Epidermal melanocyte (primary cell): ENCODE data around the gene PGS1.

Experiments used
- DNase-seq: peaks from one replicate; pipeline ENCODE4 v3.0.0; 2011; ENCODE audit warnings: low spot score; ENCODE audit not compliant: insufficient read length

PGS1 gene

DNA sequence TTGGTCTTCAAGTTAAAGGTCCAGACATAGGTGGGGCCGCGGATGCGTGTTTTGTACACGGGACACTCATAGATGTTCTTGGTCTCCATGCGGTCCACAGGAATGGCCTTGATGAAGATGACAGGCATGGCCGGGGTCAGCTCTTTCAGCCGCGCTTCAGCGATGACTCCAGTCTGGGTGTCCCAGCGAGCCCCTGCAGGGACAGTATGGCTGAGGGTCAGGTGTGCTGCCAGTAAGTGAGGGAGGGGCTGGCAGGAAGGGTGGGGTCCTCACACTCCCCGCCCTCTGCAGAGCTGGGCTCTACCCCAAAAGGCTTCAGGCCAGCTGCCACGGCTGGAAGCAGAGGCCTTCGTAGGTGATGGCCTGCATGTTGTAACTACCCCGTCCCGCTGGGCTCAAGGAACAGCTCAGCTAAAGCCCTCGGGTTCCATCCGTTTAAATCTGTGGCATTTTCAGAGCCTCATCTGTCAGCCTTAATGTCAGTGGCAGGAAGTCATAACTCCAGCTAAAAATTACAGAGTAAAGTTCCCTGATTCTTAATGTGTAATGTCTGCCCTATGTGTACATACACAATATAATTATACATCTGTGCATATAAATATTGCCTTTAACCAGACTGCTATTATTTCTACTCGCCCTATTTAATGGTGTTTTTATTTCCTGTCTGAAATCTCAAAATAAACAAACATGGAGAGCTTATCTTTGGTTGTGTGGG is 45.7 kb downstream of the PGS1 start:
- DNase-seq, result no peak

DNA sequence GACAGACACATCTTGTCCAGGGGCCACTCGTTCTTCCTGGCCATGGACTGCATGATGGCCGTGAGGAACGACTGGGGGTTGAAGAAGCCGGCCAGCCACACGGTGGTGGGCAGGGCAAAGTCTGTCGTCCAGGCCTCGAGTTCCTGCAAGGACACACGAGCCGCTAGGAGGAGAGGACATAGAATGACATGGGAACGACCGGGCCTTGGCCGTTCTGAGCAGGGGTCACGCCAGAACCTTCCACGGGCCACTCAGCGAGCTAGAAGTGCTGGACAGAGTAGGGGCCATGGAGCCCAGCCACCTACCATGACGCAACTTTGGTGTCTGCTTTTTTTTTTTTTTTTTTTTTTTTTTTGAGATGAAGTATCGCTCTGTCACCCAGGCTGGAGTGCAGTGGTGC is 47.0 kb downstream of the PGS1 start:
- no peak for DNase-seq

DNA sequence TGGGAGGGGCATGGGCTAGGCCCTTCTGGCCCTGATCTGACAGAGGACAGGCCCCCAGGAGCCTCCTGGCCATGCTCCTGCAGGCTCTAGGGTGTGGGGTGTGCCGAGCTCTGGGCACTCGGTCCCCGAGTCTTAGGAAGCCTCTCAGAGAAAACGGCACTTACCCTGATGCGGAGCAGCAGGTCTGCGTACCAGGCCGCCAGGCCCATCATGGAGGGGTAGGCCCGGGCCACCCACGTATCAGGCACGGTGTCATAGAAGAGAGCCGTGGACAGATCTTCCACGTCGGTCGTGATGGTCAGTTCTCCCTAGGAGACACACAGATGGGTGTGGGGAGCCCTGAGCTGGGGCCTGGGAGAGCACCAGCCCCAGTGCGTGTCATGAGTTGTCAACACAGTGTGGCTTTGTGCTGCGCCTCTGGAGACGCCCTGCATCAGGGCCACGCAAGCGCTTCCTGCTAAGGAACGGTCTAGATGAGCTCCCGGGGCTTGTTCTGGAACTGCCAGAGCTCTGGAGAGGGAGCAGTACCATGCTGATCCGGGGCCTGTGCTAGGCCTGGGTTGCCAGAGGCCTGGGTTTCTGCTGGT is 47.9 kb downstream of the PGS1 start:
- no peak for DNase-seq

DNA sequence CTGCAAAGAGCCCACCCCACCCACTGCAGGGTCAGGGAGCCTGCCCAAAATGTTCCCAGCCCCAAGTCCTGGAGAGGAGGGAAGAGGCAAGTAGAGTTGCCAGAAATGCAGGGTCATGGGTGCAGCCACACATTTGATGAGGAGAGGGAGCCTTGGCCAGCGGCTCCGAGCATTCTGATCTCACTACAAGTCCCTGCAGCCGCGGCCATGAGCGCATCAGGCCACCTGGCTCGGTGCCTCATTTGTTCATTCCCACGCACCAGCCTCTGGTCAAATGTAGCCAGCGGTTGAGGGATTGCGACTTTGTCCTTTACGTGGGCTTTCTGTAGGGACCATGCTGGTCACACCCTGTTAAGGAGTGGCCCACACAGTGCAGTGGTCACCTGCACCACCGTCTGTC is 48.7 kb downstream of the PGS1 start:
- no peak for DNase-seq

DNA sequence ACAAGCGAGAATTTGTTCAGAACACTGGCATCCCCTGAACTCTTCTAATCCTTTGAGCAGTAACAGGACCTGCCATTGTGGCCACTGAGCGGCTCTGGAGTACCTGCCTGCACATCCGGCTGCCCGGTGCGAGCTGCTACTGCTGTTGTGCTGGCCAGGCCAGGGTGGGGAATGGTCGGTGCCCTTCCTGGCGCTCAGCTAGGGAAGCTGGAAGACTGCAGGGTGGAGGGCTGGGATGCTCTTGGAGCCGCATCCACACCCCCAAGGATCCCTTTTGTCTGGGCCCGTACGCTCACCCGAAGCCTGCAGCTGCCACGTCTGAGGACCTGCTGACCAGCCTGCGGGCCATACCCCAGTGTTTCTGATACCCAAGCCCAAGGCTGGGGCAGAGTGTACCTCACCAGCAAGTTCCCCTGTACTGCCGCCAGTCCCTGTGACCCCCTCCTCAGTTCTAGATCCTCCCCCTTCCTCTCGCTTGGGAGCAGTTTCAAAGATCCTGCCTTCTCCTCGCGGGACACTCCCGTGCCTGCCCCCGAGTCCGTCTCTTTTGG is 49.7 kb downstream of the PGS1 start:
- no peak for DNase-seq

DNA sequence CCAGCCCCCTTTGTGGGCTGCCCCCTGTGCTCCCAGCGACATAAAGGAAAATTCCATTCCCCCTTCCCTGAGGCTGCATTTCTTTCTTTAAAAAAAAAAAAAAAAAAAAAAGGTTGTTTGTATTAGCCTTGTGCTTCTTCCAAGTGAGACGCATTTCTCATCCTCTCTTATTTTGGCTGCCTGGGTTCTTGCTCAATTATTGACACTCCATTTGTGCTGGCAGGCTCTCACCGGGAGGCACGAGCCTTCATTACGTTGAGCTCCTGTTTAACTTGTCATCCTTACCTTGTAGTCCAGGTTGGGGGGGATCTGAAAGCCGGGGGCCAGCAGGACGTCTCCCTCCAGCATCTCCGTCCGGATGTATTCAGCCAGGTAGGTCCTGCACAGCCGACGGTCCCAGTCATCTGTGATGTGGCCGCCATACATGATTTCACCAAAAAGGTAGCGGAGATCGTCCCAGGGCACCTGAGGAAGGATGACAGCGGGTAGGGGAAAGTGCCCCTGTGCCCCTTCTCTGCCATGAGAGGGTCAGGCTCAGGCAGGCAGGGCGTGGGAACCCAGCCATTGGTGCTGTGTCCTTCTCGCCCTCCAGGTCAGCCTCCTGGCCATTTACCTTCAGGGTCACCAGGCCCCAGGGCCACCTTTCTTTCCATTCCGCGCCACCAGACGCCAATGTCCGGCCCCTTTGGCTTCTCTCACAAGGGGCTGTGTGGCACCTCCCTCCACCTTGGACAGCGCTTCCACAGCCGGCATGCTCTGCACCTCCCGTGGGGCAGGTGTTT is 50.6 kb downstream of the PGS1 start:
- no peak for DNase-seq

DNA sequence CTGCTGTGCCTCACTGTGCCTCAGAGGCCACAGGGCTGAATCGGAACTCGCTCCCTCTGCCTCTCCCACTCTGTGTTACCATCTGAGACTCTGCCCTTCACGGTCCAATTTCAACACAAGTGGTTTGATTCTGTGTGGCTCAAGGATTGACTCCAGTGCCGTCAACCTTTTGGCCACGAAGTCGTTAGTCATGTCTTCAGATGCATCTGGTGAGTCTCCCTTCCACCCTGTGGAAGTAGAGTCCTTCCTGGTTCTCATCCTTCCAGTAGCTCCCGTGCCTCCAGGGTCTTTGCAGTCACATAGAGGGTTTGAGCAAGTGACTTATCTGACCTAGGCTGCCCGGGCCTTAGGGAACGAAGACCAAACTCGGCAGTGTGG is 51.2 kb downstream of the PGS1 start:
- DNase-seq, result no peak

DNA sequence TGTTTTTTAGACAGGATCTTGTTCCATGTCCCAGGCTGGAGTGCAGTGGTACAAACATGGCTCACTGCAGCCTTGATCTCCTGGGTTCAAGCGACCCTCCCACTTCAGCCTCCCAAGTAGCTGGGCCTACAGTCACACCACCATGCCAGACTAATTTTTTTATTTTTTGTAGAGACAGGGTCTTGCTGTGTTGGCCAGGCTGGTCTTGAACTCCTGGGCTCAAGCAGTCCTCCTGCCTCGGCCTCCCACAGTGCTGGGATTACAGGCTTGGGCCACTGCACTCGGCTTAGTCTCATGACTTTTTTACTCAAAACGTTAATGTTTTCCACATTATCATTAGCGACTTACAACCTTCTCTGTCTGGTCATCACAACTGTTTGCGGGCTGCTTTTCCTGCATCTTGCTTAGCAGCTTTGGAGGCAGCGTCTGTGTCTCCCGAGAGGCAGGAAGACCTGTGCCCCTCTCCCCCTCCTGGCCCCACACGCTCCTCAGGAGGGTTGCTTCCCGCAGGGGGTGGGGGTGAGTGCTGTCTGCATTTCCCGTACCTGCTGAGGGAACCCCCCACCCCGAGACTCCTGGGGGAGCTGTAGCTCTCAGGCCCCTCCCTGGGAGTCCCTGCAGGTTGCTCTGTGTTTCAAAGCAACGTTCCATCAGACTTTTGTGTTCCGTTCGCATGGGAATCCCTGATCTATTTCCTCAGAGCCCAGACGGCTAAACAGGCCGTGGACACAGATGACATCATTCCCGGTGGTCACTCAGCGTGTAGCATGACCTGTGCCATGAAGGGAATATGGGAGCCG is 52.6 kb downstream of the PGS1 start:
- no peak for DNase-seq

DNA sequence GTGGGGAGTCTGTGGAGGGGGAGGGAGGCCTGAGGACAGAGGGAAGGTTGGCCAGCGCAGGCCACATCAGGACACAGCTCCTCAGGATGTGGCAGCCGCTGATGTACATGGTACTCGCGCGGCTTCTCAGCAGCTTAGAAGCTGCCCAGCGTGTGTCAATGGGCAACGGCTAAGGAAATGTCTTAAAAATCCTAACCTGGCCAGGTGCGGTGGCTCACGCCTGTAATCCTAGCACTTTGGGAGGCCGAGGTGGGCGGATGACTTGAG is 53.2 kb downstream of the PGS1 start:
- no peak for DNase-seq

DNA sequence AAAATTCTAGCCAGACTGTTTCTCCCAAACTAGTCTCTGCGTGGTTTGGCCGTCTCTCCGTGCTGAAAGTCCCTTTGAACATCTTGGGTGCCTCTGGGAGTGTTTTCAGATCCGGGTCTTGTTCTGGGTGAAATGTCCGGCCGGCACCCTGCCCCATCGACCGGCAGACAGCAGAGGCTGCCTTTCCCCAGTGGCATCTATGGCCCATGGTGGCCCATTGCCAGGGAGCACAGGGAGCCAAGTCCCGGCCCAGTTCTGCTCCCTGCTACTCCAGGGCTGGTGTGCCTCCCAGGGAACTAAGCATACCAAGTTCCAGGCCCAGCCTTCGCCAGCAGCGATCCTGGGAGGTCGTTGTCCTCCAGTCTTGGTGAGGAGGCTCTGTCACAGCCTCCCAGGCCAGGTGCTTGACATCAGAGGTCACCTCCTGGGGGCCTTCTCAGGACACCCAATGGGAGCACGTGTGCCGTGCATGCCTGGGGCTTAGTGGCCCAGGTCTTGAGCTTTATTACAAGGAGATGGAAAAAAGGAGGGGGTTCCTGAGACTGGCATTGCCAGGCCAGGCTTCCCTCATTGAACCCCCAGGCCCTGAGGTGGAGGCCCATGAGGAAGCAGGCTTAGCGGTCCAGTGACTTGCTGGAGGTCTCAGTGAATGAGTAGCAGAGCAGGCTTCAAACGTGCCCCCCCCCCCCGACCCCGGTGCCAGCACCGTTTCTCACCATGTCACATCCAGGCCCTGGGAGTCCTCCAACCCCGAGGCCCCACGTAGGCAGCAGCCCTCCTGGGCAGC is 54.0 kb downstream of the PGS1 start:
- no peak for DNase-seq

DNA sequence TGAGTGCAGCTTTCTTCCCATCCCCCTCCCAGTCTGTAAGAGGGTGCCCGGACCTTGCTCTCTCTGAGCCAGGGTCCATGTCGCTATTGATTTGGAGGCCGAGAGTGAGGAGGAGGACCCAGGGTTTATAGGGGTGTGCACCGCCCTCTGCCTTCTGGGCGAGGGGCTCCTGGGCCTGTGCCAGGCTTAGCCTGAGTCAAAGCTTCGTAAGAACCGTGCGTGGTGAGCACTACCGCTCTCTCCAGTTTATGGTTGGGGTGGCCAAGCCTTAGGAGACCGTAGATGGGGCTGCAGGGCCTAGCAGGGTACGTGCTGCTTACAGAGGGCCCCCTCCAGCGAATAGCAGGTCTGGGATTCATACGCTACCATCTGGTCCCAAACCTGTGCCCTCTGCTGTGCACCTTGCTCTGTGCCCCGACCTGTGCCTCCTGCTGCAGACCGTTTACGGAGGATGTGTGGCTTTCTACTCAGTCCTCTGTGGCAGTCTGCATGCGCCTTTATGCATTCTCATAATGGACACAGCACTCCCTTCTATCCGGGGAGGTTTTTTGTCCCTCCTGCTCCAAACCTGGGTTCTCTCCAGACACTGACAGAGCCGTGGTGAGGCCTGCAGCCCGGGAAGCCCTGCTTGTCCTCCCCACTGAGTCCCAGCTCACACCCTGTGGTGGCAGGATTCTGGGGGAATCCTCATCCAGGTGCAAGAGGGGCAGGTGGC is 54.7 kb downstream of the PGS1 start:
- no peak for DNase-seq

DNA sequence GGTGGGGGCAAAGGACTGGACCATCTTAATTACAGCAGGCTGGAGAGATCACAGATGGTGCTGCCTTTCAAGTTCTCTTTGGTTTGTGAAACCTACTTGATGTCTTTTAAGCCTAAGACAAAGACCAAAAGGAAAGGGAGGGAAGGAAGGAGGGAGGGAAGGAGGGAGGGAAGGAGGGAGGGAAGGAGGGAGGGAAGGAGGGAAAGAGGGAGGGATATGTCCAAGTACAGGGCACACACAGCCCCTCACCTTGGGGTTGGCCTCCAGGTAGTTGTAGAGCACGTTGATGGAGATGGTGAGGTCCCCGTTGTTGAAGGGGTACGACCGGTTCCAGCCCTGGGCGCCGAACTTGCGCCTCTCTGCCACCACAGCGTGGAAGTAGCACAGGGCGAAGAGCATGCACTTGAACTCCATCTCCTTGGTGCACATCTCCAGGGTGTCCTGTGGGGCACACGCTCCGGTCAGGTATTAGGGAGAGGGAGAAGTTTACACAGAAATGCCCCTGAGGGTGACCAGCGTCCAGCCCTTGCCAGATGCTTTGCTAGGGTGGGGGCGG is 55.4 kb downstream of the PGS1 start:
- DNase-seq, result no peak

DNA sequence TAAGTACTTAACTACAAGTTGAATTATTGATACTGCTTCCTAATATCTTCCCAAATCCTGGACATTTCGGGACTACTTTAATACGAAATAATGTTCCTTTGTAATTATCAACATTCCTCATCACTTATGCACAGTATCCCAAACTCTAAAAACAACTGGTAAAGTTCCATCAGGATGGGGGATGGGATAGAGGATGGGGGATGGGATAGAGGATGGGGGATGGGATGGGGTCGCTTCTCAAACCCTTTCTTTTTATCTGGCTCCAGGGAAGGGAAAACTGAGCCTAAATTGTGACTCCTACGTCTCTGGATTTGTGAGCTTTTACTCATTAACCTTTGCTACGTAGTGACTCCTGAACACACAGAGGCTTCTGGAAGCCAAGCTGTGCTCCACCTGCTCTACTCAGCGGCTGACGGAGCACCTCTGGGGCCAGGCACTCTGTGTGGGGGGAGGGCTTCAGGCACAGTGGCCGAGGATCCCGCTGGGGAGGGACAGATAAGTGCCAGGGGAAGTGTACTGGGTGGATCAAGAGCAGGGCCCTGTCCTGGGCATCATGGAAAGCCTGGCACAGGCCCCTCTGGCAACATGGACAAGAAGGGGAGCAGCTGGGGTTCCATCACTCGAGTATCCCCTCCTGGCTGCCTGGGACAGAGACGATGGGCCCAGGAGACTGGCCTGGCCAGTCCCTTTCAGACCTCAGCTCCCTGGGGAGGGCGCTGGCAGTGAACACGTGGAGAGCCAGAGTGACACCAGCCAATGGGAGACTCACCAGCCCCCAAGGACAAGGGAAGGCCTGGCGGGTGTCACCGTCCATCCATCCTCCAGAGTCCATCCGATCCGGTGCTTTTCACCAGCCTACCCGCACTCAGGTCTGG is 56.2 kb downstream of the PGS1 start:
- DNase-seq, result no peak

DNA sequence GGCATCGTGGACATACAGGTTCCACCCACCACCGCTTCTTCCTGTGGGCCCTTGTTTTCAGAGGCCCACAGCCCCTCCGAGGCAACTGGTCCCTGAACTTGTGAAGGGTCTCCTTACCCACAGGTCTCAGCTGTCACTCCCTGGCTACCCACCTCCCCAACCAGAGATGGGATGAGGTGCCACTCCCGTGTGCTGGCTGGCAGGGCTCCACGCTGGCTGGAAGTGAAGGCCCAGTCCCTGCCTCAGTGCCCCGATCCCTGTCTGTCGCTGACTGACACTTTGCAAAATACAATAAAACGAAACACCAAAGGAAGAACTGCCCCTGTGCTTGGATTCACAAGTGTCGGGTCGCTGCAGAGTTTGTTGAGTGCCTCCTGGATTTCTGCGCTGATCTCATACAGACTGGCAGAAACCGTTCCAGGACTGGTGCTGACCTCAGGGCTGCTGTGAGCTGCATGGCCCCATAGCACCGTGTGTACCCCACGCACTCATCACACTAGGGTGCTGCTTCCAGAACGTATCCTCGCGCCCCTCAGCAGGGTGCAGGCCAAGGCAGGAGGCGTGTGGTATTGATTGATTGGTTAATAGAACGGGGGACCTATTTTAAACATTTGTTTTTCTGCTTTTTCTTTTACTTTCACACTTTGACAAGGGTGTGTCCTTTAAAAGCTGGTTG is 57.0 kb downstream of the PGS1 start:
- DNase-seq, result no peak

DNA sequence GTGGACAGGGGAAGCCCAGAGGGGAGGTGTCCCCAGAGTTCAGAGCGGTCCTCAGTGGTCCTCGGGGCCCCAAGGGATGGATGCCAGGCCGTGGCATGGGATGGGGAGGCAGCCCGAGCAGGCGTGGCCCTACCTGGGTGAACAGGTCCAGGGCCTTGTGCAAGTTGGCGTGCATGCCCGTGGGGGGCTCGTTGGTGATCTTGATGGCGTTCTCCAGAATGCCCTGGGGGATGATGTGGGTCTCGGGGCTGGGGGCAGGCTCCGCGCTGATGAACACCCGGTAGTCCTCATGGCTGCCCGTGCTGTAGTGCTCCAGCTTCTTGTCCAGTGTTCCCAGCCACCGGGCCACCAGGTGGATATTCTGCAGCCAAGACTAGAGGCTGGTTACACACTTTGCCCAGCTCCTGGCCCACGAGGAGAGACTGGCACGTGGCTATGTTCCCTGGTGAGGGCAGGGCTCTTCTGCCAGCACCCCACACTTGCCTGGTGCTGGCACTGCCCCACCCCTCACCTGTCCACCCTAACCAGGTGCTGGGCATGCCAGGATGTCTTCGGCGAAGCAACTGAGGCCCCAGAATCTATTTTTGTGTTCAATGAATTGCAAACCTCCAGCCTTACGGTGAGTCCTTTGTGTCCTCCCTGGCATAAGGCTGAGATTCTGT is 59.2 kb downstream of the PGS1 start:
- no peak for DNase-seq

DNA sequence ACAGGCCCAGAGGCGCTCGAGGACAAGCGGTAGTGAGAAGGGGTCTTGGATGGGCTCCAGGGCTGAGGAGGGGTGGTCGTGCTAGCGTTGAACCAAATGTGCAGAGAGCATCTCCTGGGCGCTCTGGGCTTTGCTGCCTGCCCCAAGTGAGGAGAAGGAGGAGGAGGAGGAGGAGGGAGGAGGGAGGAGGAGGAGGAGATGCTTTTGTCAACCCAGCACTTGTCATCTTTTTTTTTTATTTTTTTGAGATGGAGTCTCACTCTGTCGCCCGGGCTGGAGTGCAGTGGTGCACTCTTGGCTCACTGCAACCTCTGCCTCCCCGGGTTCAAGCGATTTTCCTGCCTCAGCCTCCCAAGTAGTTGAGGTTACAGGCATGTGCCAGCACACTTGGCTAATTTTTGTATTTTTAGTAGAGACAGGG is 59.8 kb downstream of the PGS1 start:
- no peak for DNase-seq

DNA sequence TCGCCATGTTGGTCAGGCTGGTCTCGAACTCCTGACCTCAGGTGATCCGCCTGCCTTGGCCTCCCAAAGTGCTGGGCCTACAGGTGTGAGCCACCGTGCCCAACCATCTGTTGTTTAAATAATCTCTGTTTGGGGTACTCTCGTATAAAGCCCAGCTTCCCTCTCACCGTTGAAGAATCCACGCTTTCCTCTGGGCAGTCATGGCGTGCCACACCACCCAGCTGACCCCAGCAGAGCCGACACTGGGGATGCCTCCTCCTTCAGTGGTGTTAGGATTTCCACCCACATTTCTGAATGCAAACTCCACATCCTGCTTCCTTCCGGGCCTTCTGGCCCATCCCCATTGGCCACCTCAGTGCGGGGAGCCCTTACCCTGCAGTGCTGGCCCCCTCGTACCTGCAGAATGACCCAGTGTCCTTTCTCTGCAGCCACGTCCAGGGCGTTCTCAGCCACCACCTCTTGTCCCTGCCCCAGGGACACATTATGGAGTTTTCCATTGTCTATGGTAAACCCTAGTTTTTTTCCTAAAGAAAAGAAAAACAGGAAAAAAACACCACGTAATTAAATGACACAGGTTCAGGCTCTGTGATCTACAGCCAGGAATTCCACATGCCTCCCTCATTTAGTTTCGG is 60.4 kb downstream of the PGS1 start:
- DNase-seq, result no peak
